ENCODE results near the gene ZNF598. TPM values are rescaled to one million over a fixed set of nuclear protein-coding genes. Genes with fewer than 3 reads are reported as not detected.

ZNF598 gene
- total and polyA plus RNA-seq, 2 experiments from 2014 or later = 8.5 to 48.6 TPM

DNA sequence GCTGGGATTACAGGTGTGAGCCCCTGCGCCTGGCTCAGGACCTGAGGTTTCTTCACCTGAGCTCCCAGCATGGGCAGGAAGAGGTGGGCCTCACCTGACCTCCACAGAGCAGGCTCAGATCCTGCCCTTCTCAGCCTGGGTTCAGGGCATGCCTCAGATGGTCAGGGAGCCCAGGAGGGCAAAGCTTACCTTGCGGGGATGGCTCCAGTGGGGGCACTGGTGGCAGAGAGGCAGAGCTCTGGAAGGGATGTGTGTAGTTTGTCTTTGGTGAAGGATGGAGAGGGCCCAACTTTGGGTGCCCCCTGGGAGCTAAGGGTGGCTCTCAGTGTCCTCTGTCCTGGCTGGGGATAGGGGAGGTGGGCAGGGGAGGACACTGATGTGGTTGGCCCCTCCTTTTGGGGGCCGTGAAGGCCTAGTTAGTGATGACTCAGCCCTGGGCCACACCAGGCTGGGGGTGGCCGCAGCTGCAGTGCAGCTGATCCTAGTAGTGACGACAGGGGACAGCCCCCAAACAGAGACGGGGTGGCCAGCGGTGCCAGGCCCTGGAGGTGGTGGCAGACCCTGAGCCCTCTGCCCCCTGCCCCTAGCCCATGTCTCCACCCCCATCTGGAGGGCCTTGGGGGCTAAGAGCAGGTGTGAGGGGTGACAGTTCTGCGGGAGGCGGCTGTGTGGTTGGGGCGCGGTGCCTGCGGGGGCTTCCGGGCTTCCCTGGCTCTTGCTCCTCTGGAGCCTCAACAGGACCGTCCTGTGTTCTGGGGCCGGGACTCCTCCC, 22.9 kb upstream of the ZNF598 start:
- H3K27ac ChIP-seq (ENCODE audit: low read depth) = no peak overlapping the region
- no peak for ATAC-seq
- Mint-ChIP-seq H3K36me3 (ENCODE audit: low read depth) (no peaks in the 10 kb centered on the region), H3K4me3 (no peak overlapping the region), H3K4me1 (no peaks in the 10 kb centered on the region), H3K27ac (no peak overlapping the region), H3K9me3 (no peaks in the 10 kb centered on the region), H3K27me3 (ENCODE audit: insufficient read depth, low read depth, poor library complexity) (peaks cover 10% of the 10 kb centered on the region)
- H3K36me3 ChIP-seq (ENCODE audit: insufficient read depth) = no peaks in the 10 kb centered on the region
- TF ChIP-seq, protein P1, sequence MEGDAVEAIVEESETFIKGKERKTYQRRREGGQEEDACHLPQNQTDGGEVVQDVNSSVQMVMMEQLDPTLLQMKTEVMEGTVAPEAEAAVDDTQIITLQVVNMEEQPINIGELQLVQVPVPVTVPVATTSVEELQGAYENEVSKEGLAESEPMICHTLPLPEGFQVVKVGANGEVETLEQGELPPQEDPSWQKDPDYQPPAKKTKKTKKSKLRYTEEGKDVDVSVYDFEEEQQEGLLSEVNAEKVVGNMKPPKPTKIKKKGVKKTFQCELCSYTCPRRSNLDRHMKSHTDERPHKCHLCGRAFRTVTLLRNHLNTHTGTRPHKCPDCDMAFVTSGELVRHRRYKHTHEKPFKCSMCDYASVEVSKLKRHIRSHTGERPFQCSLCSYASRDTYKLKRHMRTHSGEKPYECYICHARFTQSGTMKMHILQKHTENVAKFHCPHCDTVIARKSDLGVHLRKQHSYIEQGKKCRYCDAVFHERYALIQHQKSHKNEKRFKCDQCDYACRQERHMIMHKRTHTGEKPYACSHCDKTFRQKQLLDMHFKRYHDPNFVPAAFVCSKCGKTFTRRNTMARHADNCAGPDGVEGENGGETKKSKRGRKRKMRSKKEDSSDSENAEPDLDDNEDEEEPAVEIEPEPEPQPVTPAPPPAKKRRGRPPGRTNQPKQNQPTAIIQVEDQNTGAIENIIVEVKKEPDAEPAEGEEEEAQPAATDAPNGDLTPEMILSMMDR (conservative IDR thresholded peaks at IDR 0.05; ENCODE audit: low read depth in 2 of 2) = no peak
- TF ChIP-seq, protein P2, sequence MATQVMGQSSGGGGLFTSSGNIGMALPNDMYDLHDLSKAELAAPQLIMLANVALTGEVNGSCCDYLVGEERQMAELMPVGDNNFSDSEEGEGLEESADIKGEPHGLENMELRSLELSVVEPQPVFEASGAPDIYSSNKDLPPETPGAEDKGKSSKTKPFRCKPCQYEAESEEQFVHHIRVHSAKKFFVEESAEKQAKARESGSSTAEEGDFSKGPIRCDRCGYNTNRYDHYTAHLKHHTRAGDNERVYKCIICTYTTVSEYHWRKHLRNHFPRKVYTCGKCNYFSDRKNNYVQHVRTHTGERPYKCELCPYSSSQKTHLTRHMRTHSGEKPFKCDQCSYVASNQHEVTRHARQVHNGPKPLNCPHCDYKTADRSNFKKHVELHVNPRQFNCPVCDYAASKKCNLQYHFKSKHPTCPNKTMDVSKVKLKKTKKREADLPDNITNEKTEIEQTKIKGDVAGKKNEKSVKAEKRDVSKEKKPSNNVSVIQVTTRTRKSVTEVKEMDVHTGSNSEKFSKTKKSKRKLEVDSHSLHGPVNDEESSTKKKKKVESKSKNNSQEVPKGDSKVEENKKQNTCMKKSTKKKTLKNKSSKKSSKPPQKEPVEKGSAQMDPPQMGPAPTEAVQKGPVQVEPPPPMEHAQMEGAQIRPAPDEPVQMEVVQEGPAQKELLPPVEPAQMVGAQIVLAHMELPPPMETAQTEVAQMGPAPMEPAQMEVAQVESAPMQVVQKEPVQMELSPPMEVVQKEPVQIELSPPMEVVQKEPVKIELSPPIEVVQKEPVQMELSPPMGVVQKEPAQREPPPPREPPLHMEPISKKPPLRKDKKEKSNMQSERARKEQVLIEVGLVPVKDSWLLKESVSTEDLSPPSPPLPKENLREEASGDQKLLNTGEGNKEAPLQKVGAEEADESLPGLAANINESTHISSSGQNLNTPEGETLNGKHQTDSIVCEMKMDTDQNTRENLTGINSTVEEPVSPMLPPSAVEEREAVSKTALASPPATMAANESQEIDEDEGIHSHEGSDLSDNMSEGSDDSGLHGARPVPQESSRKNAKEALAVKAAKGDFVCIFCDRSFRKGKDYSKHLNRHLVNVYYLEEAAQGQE (IDR thresholded peaks at IDR 0.05; ENCODE audit: unreplicated experiment) = no peak
- TF ChIP-seq POLR2AphosphoS5 (IDR thresholded peaks at IDR 0.05; ENCODE audit: low read depth) (no peak), JUNB (IDR thresholded peaks at IDR 0.05; ENCODE audit: unreplicated experiment) (no peak), NANOG (IDR thresholded peaks at IDR 0.05; ENCODE audit: borderline replicate concordance) (no peak), EZH2phosphoT487 (IDR thresholded peaks at IDR 0.05; ENCODE audit: unreplicated experiment) (no peak), EZH2 (IDR thresholded peaks at IDR 0.05; ENCODE audit: low read depth, unreplicated experiment) (no peak), STAT1 (IDR thresholded peaks at IDR 0.05; ENCODE audit: unreplicated experiment) (no peak), ZNF331 (CRISPR knock-in tag; IDR thresholded peaks at IDR 0.05; ENCODE audit: low read depth) (no peak), ZNF114 (CRISPR knock-in tag; IDR thresholded peaks at IDR 0.05) (no peak), CREB1 (CRISPR knock-in tag; IDR thresholded peaks at IDR 0.05; ENCODE audit: low read depth) (no peak)
- TF ChIP-seq, protein P3, sequence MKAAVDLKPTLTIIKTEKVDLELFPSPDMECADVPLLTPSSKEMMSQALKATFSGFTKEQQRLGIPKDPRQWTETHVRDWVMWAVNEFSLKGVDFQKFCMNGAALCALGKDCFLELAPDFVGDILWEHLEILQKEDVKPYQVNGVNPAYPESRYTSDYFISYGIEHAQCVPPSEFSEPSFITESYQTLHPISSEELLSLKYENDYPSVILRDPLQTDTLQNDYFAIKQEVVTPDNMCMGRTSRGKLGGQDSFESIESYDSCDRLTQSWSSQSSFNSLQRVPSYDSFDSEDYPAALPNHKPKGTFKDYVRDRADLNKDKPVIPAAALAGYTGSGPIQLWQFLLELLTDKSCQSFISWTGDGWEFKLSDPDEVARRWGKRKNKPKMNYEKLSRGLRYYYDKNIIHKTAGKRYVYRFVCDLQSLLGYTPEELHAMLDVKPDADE (IDR thresholded peaks at IDR 0.05) = no peak
- TF ChIP-seq, protein P4, sequence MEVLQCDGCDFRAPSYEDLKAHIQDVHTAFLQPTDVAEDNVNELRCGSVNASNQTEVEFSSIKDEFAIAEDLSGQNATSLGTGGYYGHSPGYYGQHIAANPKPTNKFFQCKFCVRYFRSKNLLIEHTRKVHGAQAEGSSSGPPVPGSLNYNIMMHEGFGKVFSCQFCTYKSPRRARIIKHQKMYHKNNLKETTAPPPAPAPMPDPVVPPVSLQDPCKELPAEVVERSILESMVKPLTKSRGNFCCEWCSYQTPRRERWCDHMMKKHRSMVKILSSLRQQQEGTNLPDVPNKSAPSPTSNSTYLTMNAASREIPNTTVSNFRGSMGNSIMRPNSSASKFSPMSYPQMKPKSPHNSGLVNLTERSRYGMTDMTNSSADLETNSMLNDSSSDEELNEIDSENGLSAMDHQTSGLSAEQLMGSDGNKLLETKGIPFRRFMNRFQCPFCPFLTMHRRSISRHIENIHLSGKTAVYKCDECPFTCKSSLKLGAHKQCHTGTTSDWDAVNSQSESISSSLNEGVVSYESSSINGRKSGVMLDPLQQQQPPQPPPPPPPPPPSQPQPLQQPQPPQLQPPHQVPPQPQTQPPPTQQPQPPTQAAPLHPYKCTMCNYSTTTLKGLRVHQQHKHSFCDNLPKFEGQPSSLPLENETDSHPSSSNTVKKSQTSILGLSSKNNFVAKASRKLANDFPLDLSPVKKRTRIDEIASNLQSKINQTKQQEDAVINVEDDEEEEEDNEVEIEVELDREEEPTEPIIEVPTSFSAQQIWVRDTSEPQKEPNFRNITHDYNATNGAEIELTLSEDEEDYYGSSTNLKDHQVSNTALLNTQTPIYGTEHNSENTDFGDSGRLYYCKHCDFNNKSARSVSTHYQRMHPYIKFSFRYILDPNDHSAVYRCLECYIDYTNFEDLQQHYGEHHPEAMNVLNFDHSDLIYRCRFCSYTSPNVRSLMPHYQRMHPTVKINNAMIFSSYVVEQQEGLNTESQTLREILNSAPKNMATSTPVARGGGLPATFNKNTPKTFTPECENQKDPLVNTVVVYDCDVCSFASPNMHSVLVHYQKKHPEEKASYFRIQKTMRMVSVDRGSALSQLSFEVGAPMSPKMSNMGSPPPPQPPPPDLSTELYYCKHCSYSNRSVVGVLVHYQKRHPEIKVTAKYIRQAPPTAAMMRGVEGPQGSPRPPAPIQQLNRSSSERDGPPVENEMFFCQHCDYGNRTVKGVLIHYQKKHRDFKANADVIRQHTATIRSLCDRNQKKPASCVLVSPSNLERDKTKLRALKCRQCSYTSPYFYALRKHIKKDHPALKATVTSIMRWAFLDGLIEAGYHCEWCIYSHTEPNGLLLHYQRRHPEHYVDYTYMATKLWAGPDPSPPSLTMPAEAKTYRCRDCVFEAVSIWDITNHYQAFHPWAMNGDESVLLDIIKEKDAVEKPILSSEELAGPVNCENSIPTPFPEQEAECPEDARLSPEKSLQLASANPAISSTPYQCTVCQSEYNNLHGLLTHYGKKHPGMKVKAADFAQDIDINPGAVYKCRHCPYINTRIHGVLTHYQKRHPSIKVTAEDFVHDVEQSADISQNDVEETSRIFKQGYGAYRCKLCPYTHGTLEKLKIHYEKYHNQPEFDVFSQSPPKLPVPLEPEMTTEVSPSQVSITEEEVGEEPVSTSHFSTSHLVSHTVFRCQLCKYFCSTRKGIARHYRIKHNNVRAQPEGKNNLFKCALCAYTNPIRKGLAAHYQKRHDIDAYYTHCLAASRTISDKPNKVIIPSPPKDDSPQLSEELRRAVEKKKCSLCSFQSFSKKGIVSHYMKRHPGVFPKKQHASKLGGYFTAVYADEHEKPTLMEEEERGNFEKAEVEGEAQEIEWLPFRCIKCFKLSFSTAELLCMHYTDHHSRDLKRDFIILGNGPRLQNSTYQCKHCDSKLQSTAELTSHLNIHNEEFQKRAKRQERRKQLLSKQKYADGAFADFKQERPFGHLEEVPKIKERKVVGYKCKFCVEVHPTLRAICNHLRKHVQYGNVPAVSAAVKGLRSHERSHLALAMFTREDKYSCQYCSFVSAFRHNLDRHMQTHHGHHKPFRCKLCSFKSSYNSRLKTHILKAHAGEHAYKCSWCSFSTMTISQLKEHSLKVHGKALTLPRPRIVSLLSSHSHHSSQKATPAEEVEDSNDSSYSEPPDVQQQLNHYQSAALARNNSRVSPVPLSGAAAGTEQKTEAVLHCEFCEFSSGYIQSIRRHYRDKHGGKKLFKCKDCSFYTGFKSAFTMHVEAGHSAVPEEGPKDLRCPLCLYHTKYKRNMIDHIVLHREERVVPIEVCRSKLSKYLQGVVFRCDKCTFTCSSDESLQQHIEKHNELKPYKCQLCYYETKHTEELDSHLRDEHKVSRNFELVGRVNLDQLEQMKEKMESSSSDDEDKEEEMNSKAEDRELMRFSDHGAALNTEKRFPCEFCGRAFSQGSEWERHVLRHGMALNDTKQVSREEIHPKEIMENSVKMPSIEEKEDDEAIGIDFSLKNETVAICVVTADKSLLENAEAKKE (CRISPR knock-in tag; IDR thresholded peaks at IDR 0.05) = no peak
- no peaks in the 10 kb centered on the region for H3F3A ChIP-seq (replicated peaks; ENCODE audit: low read depth)
- H3K4me3 ChIP-seq = no peak overlapping the region
- no peaks in the 10 kb centered on the region for H3K79me2 ChIP-seq (replicated peaks; ENCODE audit: insufficient read depth)
- H3K4me2 ChIP-seq = no peak overlapping the region
- H3K4me1 ChIP-seq (ENCODE audit: insufficient read depth) = no peaks in the 10 kb centered on the region
- DNase-seq (ENCODE audit: low spot score) = no peak
- peaks cover 7% of the 10 kb centered on the region for H3K27me3 ChIP-seq (ENCODE audit: insufficient read depth)
- no peaks in the 10 kb centered on the region for H3K9me2 ChIP-seq (ENCODE audit: insufficient read depth)
- H4K20me1 ChIP-seq (replicated peaks; ENCODE audit: insufficient read depth) = no peaks in the 10 kb centered on the region
- H2AFZ ChIP-seq = no peak overlapping the region

Measured in GM23338 (cell line).